Hepatocyte (in vitro differentiated cells): ENCODE results near the gene SPCS1. TPM values are rescaled to one million over a fixed set of nuclear protein-coding genes. Genes with fewer than 3 reads are reported as not detected.

ENCODE experiments used
- DNase-seq: peaks from one replicate; pipeline ENCODE4 v3.0.0-alpha.2; 2016; ENCODE audit warnings: low spot score
- H2AFZ ChIP-seq: fragments of 200-600 bp; sonication (generic); 2 replicates; pipeline ENCODE4 v1.6.0; 2016; ENCODE audit warnings: antibody characterized with exemption, mild to moderate bottlenecking
- H3K27ac ChIP-seq: fragments of 200-600 bp; sonication (generic); 2 replicates; pipeline ENCODE4 v1.5.1; 2016; ENCODE audit warnings: mild to moderate bottlenecking
- H3K27me3 ChIP-seq: fragments of 200-600 bp; sonication (generic); 2 replicates; pipeline ENCODE4 v1.6.1; 2016
- H3K36me3 ChIP-seq: fragments of 200-600 bp; sonication (generic); replicated peaks from 2 replicates; pipeline ENCODE4 v1.5.1; 2016; ENCODE audit warnings: low read depth; ENCODE audit not compliant: insufficient read depth
- H3K4me1 ChIP-seq: fragments of 200-600 bp; sonication (generic); 2 replicates; pipeline ENCODE4 v1.5.1; 2016; ENCODE audit warnings: mild to moderate bottlenecking, moderate library complexity; ENCODE audit not compliant: insufficient read depth
- H3K4me2 ChIP-seq: fragments of 200-600 bp; sonication (generic); 2 replicates; pipeline ENCODE4 v1.6.0; 2016
- H3K4me3 ChIP-seq: fragments of 200-600 bp; sonication (generic); 2 replicates; pipeline ENCODE4 v1.5.1; 2016; ENCODE audit warnings: mild to moderate bottlenecking
- H3K79me2 ChIP-seq: fragments of 200-600 bp; sonication (generic); 2 replicates; pipeline ENCODE4 v1.6.0; 2017; ENCODE audit warnings: mild to moderate bottlenecking
- H3K9me2 ChIP-seq: fragments of 200-600 bp; sonication (generic); replicated peaks from 2 replicates; pipeline ENCODE4 v1.6.0; 2017; ENCODE audit warnings: mild to moderate bottlenecking; ENCODE audit not compliant: insufficient read depth
- H3K9me3 ChIP-seq: fragments of 200-600 bp; sonication (generic); 2 replicates; pipeline ENCODE4 v1.5.1; 2016; ENCODE audit warnings: low read depth, mild to moderate bottlenecking
- H4K20me1 ChIP-seq: fragments of 200-600 bp; sonication (generic); 2 replicates; pipeline ENCODE4 v1.6.0; 2016; ENCODE audit warnings: mild to moderate bottlenecking; ENCODE audit not compliant: insufficient read depth, poor library complexity, severe bottlenecking
- EZH2 ChIP-seq: fragments of 200-600 bp; sonication (generic); IDR thresholded peaks from 2 replicates; pipeline ENCODE4 v1.6.1; 2016; ENCODE audit warnings: antibody characterized with exemption, mild to moderate bottlenecking, borderline replicate concordance
- EZH2phosphoT487 ChIP-seq: fragments of 200-600 bp; sonication (generic); IDR thresholded peaks from one replicate; pipeline ENCODE4 v1.6.1; 2018; ENCODE audit warnings: antibody characterized with exemption, mild to moderate bottlenecking, low read depth, moderate library complexity; ENCODE audit not compliant: unreplicated experiment, severe bottlenecking
- WGBS: methylation state at CpG from one replicate; pipeline ENCODE4 v1.1.6; 2016; ENCODE audit warnings: low lambda C conversion rate; ENCODE audit errors: missing lambda C conversion rate; 5-methylcytosine and 5-hydroxymethylcytosine counted together
- polyA plus RNA-seq: library from polyadenylated mRNA; unstranded; fragments of >200 nt; fragmentation: Nextera tagmentation; extraction: Ambion mirVana; gene quantifications from 2 replicates; pipeline ENCODE4 v1.2.1, GENCODE V29; 2016
- total RNA-seq: library from RNA; depleted of rRNA; stranded (reverse); fragments of >200 nt; gene quantifications from 2 replicates; pipeline ENCODE4 v1.2.3, GENCODE V29; 2014
- TF ChIP-seq, protein P1 (sequence below): fragments of 200-600 bp; sonication (generic); IDR thresholded peaks from 2 replicates; pipeline ENCODE4 v1.5.1; 2016; ENCODE audit warnings: antibody characterized with exemption, mild to moderate bottlenecking; ENCODE audit not compliant: poor library complexity

Gene SPCS1
- total and polyA plus RNA-seq, 2 experiments from 2014 or later, result 158 to 219 TPM

DNA sequence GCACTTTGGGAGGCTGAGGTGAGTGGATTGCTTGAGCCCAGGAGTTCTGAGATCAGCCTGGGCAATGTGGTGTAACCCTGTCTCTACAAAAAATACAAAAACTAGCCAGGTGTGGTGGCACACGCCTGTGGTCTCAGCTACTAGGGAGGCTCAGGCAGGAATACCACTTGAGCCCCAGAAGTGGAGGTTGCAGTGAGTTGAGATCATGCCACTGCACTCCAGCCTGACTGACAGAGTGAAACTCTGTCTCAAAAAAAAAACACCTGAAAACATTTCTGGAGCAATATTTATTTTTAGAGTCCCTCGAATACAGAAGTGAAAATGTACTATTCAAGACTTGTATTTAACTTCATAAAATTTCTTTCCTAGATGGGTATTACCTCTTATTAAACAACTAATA is 4.6 kb downstream of the SPCS1 start:
- 100% methylated on average over 2 of the region's 2 CpGs for WGBS
- Histone ChIP-seq H3K9me2 (no peaks in the 10 kb centered on the region), H3K36me3 (no peaks in the 10 kb centered on the region), H3K27me3 (no peaks in the 10 kb centered on the region), H3K79me2 (peaks cover 26% of the 10 kb centered on the region), H3K27ac (no peak overlapping the region), H3K9me3 (no peaks in the 10 kb centered on the region), H3K4me3 (no peak overlapping the region), H3K4me2 (no peak overlapping the region), H2AFZ (no peak overlapping the region), H4K20me1 (no peaks in the 10 kb centered on the region), H3K4me1 (peaks cover 10% of the 10 kb centered on the region)
- no peak for DNase-seq
- TF ChIP-seq EZH2 (no peak), EZH2phosphoT487 (no peak)
- TF ChIP-seq, protein P1, sequence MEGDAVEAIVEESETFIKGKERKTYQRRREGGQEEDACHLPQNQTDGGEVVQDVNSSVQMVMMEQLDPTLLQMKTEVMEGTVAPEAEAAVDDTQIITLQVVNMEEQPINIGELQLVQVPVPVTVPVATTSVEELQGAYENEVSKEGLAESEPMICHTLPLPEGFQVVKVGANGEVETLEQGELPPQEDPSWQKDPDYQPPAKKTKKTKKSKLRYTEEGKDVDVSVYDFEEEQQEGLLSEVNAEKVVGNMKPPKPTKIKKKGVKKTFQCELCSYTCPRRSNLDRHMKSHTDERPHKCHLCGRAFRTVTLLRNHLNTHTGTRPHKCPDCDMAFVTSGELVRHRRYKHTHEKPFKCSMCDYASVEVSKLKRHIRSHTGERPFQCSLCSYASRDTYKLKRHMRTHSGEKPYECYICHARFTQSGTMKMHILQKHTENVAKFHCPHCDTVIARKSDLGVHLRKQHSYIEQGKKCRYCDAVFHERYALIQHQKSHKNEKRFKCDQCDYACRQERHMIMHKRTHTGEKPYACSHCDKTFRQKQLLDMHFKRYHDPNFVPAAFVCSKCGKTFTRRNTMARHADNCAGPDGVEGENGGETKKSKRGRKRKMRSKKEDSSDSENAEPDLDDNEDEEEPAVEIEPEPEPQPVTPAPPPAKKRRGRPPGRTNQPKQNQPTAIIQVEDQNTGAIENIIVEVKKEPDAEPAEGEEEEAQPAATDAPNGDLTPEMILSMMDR, result no peak

DNA sequence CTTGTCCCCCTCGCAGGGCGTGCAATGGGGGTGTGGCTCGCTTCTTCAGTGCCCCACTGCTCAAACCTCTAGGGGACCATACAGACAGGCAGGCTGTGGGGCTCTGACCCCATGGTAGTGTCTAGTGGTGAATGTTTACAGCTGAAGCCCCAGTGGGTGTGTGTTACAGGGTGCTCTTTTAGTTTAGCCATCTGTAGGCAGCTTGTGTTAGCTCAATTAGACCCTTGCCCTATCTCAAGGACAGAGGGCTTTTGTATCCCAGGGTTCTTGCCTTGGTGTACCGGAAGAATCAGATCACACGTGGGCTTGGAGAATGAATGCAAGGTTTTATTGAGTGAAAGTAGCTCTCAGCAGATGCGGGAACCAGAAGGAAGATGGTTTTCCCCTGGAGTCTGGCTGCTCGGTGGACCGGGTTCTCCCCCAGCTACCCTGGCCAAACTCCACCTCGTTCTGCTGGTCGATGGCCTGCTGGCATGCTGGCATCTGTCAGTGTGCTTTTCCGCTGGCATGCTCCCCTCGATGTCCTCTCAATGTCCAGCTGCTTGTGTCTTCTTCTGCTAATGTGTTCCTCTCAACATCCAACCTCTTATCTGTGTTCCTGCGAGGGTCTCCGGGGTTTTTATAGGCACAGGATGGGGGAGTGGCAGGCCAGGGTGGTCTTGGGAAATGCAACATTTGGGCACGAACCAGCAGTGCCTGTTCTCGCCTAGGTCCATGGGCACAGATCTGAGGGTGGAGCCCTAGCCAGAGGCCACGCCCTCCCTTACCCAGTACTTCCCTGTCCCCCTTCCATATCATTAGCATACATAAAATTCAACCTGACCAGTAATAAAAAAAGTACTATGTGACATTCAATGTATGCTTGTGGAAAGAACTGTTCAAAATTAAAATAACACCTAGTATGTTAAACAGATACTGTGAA is 6.6 kb downstream of the SPCS1 start:
- Histone ChIP-seq H3K4me1 (peaks cover 1% of the 10 kb centered on the region), H3K4me2 (no peak overlapping the region), H3K9me2 (no peaks in the 10 kb centered on the region), H3K27me3 (no peaks in the 10 kb centered on the region), H3K4me3 (no peak overlapping the region), H3K27ac (no peak overlapping the region), H3K36me3 (no peaks in the 10 kb centered on the region), H3K79me2 (peaks cover 11% of the 10 kb centered on the region), H3K9me3 (no peaks in the 10 kb centered on the region), H4K20me1 (no peaks in the 10 kb centered on the region), H2AFZ (no peak overlapping the region)
- DNase-seq, result no peak
- 94% methylated on average over 17 of the region's 17 CpGs for WGBS
- TF ChIP-seq, protein P1, result no peak
- no peak for TF ChIP-seq EZH2
- no peak for TF ChIP-seq EZH2phosphoT487

DNA sequence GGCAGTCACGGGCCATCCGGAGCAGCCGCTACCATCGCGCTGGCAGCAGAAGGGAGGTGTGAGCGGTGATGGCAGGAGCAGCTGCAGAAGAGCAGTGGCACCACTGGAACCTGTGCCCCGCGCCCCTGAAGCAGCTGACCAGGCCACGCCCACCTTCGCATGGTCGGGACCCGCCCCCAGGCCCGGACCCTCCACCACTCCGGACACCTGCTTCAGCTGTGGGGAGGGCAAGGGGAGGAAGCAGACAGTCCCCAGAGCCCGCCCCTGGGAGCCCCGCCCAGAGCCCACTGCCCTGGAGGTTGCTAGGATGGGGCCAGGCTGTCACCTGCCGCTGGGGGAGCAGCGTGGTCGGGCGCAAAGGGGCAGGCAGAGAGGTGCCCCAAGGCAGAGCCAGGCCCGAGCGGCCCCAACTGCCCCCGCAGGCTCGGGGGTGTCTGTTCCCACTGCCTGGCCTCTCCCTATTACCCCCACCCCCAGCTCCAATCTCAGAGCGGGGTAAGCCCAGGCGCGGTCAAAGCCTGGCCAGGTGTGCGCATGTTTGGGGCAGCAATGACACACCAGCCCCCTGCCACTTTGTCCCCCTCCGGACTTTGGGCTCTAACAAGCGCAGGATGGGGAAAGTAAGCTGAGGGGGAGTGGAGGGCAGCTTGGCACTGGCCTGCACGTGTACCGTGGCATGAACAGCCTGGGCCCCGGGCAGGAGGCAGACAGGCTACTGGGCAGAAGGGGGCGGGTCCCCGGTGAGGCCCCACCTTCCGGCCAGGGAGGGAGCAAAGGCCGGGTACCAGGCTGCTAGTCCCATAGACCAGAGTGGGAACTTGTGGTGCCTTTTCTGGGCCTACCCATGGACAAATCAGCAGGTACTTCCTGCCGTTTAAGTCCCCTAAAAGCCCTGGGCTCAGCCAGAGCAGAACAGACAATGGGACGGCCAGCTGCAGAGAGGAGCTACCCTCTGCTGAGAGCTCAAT is 8.7 kb downstream of the SPCS1 start:
- DNase-seq, result peak; percentile 76
- no peak overlapping the region for H3K4me3 ChIP-seq
- no peak overlapping the region for H3K27ac ChIP-seq
- TF ChIP-seq, protein P1, result no peak
- no peaks in the 10 kb centered on the region for H3K9me3 ChIP-seq
- H4K20me1 ChIP-seq, result no peaks in the 10 kb centered on the region
- no peaks in the 10 kb centered on the region for H3K79me2 ChIP-seq
- no peaks in the 10 kb centered on the region for H3K36me3 ChIP-seq
- WGBS, result 16% methylated on average over 38 of the region's 39 CpGs
- no peaks in the 10 kb centered on the region for H3K27me3 ChIP-seq
- peak overlapping the region; percentile 80 for H3K4me2 ChIP-seq
- H2AFZ ChIP-seq, result no peak overlapping the region
- no peaks in the 10 kb centered on the region for H3K4me1 ChIP-seq
- no peaks in the 10 kb centered on the region for H3K9me2 ChIP-seq
